ENCODE measurements around the gene PTOV1. TPM values are rescaled to one million over a fixed set of nuclear protein-coding genes. Genes with fewer than 3 reads are reported as not detected.

Gene PTOV1
- total RNA-seq, 1 experiment from 2014 or later, result 114 TPM

DNA sequence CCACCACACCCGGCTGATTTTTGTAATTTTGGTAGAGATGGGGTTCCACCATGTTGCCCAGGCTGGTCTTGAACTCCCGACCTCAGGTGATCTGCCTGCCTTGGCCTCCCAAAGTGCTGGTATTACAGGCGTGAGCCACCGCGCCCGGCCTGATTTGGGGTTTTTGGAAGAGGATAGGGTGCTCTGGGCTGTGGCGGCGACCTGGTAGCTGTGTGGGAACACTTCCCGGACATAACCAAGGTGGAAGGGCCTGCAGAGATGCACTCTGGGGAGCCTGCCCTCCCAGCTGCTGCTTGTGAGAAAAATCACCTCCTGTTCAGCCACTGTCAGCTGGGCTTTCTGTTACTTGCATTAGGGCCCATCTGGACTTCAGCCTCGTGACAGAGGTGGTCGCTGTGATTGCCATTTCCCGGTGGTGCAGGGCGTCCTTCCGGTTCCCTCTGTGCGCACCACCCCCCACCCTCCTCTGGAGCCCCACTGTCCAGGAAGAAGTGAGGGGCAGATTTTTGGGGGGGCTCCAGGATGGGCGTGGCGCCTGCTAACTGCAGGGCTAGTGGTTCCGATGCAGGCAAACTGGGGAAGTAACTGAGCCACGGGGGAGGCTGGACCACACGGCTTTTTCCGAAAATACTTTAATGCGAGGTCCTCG is 38.2 kb downstream of the PTOV1 start:
- in situ Hi-C loops (cut with HindIII; ENCODE audit: low pct_unique_long_range_greater_than_20kb, low sequenced_read_pairs) (no loop called here), intact Hi-C loops (cut with micrococcal nuclease; ENCODE audit: unreplicated experiment) (no loop called here)
- ChIA-PET POLR2A (no interaction called here), CTCF (no interaction called here)
- no peak for DNase-seq (ENCODE audit: low read depth, low spot score)
- no peaks in the 10 kb centered on the region for H3K9me3 ChIP-seq (ENCODE audit: control insufficient read depth, insufficient read depth, low read depth, low read length)
- H3K36me3 ChIP-seq (ENCODE audit: control insufficient read depth, insufficient read depth, low read length), result no peaks in the 10 kb centered on the region
- BruUV-seq (replicated peaks), result no TSS peak
- no peaks in the 10 kb centered on the region for H3K27me3 ChIP-seq (ENCODE audit: control insufficient read depth, insufficient read depth, low read length)
- no peak overlapping the region for H3K4me3 ChIP-seq (ENCODE audit: low read depth in 2 of 2, low read length in 2 of 2)
- H3K4me1 ChIP-seq (ENCODE audit: control insufficient read depth, insufficient read depth, low read length), result no peaks in the 10 kb centered on the region
- H3K27ac ChIP-seq (ENCODE audit: low read length), result no peak overlapping the region
- ATAC-seq, result no peak
- no peak for TF ChIP-seq SIN3A (IDR thresholded peaks at IDR 0.05; ENCODE audit: borderline replicate concordance, insufficient read depth, low read depth, low read length)
- TF ChIP-seq TCF7L2 (IDR thresholded peaks at IDR 0.05; ENCODE audit: low read depth, low read length), result no peak
- TF ChIP-seq, protein P1, sequence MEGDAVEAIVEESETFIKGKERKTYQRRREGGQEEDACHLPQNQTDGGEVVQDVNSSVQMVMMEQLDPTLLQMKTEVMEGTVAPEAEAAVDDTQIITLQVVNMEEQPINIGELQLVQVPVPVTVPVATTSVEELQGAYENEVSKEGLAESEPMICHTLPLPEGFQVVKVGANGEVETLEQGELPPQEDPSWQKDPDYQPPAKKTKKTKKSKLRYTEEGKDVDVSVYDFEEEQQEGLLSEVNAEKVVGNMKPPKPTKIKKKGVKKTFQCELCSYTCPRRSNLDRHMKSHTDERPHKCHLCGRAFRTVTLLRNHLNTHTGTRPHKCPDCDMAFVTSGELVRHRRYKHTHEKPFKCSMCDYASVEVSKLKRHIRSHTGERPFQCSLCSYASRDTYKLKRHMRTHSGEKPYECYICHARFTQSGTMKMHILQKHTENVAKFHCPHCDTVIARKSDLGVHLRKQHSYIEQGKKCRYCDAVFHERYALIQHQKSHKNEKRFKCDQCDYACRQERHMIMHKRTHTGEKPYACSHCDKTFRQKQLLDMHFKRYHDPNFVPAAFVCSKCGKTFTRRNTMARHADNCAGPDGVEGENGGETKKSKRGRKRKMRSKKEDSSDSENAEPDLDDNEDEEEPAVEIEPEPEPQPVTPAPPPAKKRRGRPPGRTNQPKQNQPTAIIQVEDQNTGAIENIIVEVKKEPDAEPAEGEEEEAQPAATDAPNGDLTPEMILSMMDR (IDR thresholded peaks at IDR 0.05), result no peak
- no peak for TF ChIP-seq POLR2AphosphoS5 (IDR thresholded peaks at IDR 0.05; ENCODE audit: low read depth, low read length)
- TF ChIP-seq, protein P2, sequence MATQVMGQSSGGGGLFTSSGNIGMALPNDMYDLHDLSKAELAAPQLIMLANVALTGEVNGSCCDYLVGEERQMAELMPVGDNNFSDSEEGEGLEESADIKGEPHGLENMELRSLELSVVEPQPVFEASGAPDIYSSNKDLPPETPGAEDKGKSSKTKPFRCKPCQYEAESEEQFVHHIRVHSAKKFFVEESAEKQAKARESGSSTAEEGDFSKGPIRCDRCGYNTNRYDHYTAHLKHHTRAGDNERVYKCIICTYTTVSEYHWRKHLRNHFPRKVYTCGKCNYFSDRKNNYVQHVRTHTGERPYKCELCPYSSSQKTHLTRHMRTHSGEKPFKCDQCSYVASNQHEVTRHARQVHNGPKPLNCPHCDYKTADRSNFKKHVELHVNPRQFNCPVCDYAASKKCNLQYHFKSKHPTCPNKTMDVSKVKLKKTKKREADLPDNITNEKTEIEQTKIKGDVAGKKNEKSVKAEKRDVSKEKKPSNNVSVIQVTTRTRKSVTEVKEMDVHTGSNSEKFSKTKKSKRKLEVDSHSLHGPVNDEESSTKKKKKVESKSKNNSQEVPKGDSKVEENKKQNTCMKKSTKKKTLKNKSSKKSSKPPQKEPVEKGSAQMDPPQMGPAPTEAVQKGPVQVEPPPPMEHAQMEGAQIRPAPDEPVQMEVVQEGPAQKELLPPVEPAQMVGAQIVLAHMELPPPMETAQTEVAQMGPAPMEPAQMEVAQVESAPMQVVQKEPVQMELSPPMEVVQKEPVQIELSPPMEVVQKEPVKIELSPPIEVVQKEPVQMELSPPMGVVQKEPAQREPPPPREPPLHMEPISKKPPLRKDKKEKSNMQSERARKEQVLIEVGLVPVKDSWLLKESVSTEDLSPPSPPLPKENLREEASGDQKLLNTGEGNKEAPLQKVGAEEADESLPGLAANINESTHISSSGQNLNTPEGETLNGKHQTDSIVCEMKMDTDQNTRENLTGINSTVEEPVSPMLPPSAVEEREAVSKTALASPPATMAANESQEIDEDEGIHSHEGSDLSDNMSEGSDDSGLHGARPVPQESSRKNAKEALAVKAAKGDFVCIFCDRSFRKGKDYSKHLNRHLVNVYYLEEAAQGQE (IDR thresholded peaks at IDR 0.05; ENCODE audit: insufficient read depth in 1 of 2, low read depth in 2 of 2, low read length in 1 of 2), result no peak

DNA sequence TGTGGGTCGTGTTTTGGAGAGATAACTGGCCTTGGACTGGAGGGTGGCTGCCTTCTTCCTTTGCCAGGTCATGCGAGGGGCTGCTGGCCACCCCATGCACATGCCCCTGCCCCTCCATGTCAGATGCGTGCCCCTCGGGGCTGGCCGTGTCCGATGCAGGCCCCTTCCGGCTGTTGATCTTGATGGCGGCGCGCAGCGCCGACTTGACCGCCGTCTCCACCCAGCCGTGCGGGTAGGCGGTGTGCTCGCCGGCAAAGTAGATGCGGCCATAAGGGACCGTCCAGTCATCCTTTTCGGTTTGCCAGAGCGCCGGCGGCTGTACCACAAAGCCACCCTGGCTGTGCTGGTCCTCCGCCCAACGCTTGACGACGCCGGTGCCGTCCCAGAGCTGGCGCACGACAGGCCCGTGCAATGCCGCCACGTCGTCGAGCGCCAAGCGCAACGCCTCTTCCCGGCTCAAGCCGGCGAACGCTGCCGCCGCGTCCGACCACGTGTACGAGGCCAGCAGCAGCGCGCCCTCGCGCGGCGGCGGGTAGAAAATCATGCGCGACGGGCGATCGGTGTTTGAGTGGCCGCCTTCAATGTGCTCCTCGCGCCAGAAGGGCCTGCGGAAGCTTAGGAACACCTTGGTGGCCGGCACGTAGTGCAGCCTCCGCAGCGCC is 38.9 kb downstream of the PTOV1 start:
- BruUV-seq (replicated peaks), result no TSS peak
- H3K4me1 ChIP-seq (ENCODE audit: control insufficient read depth, insufficient read depth, low read length), result no peaks in the 10 kb centered on the region
- in situ Hi-C loops (cut with HindIII; ENCODE audit: low pct_unique_long_range_greater_than_20kb, low sequenced_read_pairs) (no loop called here), intact Hi-C loops (cut with micrococcal nuclease; ENCODE audit: unreplicated experiment) (no loop called here)
- ChIA-PET POLR2A (no interaction called here), CTCF (no interaction called here)
- H3K36me3 ChIP-seq (ENCODE audit: control insufficient read depth, insufficient read depth, low read length), result no peaks in the 10 kb centered on the region
- DNase-seq (ENCODE audit: low read depth, low spot score), result no peak
- no peaks in the 10 kb centered on the region for H3K27me3 ChIP-seq (ENCODE audit: control insufficient read depth, insufficient read depth, low read length)
- no peaks in the 10 kb centered on the region for H3K9me3 ChIP-seq (ENCODE audit: control insufficient read depth, insufficient read depth, low read depth, low read length)
- H3K4me3 ChIP-seq (ENCODE audit: low read depth in 2 of 2, low read length in 2 of 2), result no peak overlapping the region
- TF ChIP-seq TCF7L2 (IDR thresholded peaks at IDR 0.05; ENCODE audit: low read depth, low read length) (no peak), SIN3A (IDR thresholded peaks at IDR 0.05; ENCODE audit: borderline replicate concordance, insufficient read depth, low read depth, low read length) (no peak), POLR2AphosphoS5 (IDR thresholded peaks at IDR 0.05; ENCODE audit: low read depth, low read length) (no peak)
- TF ChIP-seq, protein P1 (IDR thresholded peaks at IDR 0.05), result no peak
- TF ChIP-seq, protein P2 (IDR thresholded peaks at IDR 0.05; ENCODE audit: insufficient read depth in 1 of 2, low read depth in 2 of 2, low read length in 1 of 2), result no peak
- no peak overlapping the region for H3K27ac ChIP-seq (ENCODE audit: low read length)
- no peak for ATAC-seq
